Ascending aorta (tissue), 2 donors: Measurements from ENCODE around the gene KCTD19. TPM values are rescaled to one million over a fixed set of nuclear protein-coding genes. Genes with fewer than 3 reads are reported as not detected.
A peak's percentile ranks its signal among the peaks of the same experiment; 100 is the strongest.
"Not testable (repeated sequence)": the region's sequence is repeated elsewhere in the genome, so short reads cannot be mapped to it uniquely, and the experiment has no call there.

ENCODE experiments used
- DNase-seq, 2 donors: peaks; one replicate each; pipeline ENCODE4 v3.0.0-alpha.2; 2019; ENCODE audit warnings: low spot score in 2 of 2
- H3K27ac ChIP-seq, 2 donors: fragments of 200-600 bp; sonication (generic); one replicate each; pipeline ENCODE4 v1.5.1; 2016 to 2017; ENCODE audit warnings: mild to moderate bottlenecking in 1 of 2
- H3K27me3 ChIP-seq: fragments of 200-600 bp; sonication (generic); one replicate; pipeline ENCODE4 v1.5.1; 2017
- H3K36me3 ChIP-seq, 2 donors: fragments of 200-600 bp; sonication (generic); one replicate each; pipeline ENCODE4 v1.5.1; 2016
- H3K4me1 ChIP-seq, 2 donors: fragments of 200-600 bp; sonication (generic); one replicate each; pipeline ENCODE4 v1.5.1; 2016 to 2017; ENCODE audit warnings: mild to moderate bottlenecking in 1 of 2
- H3K4me3 ChIP-seq, 2 donors: fragments of 200-600 bp; sonication (generic); one replicate each; pipeline ENCODE4 v1.5.1; 2016 to 2017; ENCODE audit warnings: mild to moderate bottlenecking in 1 of 2
- H3K9me3 ChIP-seq, 2 donors: fragments of 200-600 bp; sonication (generic); one replicate each; pipeline ENCODE4 v1.5.1; 2016
- CTCF ChIP-seq, 3 experiments: fragments of 200-600 bp in 2 of 3; fragments of 450-650 bp in 1 of 3; sonication (generic) in 2 of 3; IDR thresholded peaks; one replicate each; pipeline ENCODE4 v1.5.1; 2016 to 2019; ENCODE audit warnings: antibody characterized with exemption in 3 of 3, mild to moderate bottlenecking in 1 of 3, moderate library complexity in 1 of 3
- intact Hi-C: fragments of 100-400 bp; cut with DNase I; formaldehyde crosslinking; loops from one replicate; pipeline ENCODE4 v1.15.1; 2023
- total RNA-seq: library from RNA; depleted of rRNA; stranded (reverse); fragments of >200 nt; gene quantifications from one replicate; pipeline ENCODE4 v1.1.0, GENCODE V29; 2016

Gene KCTD19
- total RNA-seq = not detected

- DNase-seq = no peak
- Histone ChIP-seq H3K4me1 (peaks cover 0 to 2% of the 10 kb centered on the region in 2 donors), H3K27me3 (no peaks in the 10 kb centered on the region), H3K27ac (no peak within 1 kb of the TSS), H3K4me3 (peak within 1 kb of the TSS; percentile 55 to 56), H3K36me3 (no peaks in the 10 kb centered on the region), H3K9me3 (no peaks in the 10 kb centered on the region)
- intact Hi-C loops = no loop called here
- TF ChIP-seq CTCF (IDR thresholded peaks at IDR 0.05) = peak; percentile 9 to 33 (median 24)
These were observed at the start of gene KCTD19, which contains the start of gene LRRC36 for GRCh38 chr16:67326472-67327309. KCTD19 (minus strand) TSS chr16:67326741; CDS start chr16:67326707, 34 bp downstream. LRRC36 (plus strand) TSS chr16:67326815; CDS start chr16:67326863, 48 bp downstream.

DNA sequence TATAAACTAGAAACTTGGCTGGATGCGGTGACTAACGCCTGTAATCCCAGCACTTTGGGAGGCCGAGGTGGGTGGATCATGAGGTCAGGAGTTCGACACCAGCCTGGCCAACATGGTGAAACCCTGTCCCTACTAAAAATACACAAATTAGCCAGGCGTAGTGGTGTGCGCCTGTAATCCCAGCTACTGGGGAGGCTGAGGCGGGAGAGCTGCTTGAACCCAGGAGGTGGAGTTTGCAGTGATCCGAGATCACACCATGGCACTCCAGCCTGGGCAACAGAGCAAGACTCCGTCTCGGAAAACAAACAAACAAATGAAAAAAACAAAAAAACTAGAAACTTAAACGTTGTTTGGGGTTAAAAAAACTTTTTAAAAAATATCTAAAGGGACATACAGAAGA is 49.5 kb upstream of the KCTD19 start:
- not testable (repeated sequence) for DNase-seq

GRCh38 chr16:67372664-67373063 is 46.1 kb upstream of the KCTD19 start:
- Histone ChIP-seq H3K27ac (no peak overlapping the region), H3K4me3 (no peak overlapping the region), H3K9me3 (no peaks in the 10 kb centered on the region), H3K27me3 (no peaks in the 10 kb centered on the region), H3K4me1 (no peaks in the 10 kb centered on the region), H3K36me3 (no peaks in the 10 kb centered on the region)
- no peak for DNase-seq
- TF ChIP-seq CTCF (IDR thresholded peaks at IDR 0.05) = peak in 2 of 3 experiments; percentile 13 to 52
- intact Hi-C loops = loop anchor here (10.0 kb wide), 1 partner anchor 92 kb away; no protein-coding TSS in a partner anchor

More for the DNA sequence above, 49.5 kb upstream of the KCTD19 start:
- intact Hi-C loops = loop anchor here (10.0 kb wide), 1 partner anchor 89 kb away; no protein-coding TSS in a partner anchor
- not testable (repeated sequence) for H3K36me3 ChIP-seq, H3K9me3 ChIP-seq, H3K4me1 ChIP-seq, H3K27me3 ChIP-seq, H3K27ac ChIP-seq, H3K4me3 ChIP-seq

- no peaks in the 10 kb centered on the region for H3K27me3 ChIP-seq
- TF ChIP-seq CTCF (IDR thresholded peaks at IDR 0.05) = no peak
These were observed 44.1 kb upstream of the KCTD19 start for GRCh38 chr16:67370661-67371060.

GRCh38 chr16:67364600-67365235 is 38.2 kb upstream of the KCTD19 start:
- Histone ChIP-seq H3K9me3 (no peaks in the 10 kb centered on the region), H3K36me3 (no peaks in the 10 kb centered on the region), H3K27me3 (no peaks in the 10 kb centered on the region), H3K4me1 (no peaks in the 10 kb centered on the region), H3K27ac (no peak overlapping the region), H3K4me3 (no peak overlapping the region)
- intact Hi-C loops = no loop called here
- no peak for TF ChIP-seq CTCF (IDR thresholded peaks at IDR 0.05)
- no peak for DNase-seq

More at GRCh38 chr16:67370661-67371060, 44.1 kb upstream of the KCTD19 start:
- Histone ChIP-seq H3K9me3 (no peaks in the 10 kb centered on the region), H3K4me1 (no peaks in the 10 kb centered on the region), H3K4me3 (no peak overlapping the region), H3K36me3 (no peaks in the 10 kb centered on the region), H3K27ac (no peak overlapping the region)
- DNase-seq = no peak
- intact Hi-C loops = loop anchor here (10.0 kb wide), 1 partner anchor 94 kb away; no protein-coding TSS in a partner anchor

- H3K4me3 ChIP-seq = no peak overlapping the region
- H3K9me3 ChIP-seq = no peaks in the 10 kb centered on the region
- no peak for DNase-seq
- TF ChIP-seq CTCF (IDR thresholded peaks at IDR 0.05) = no peak
- intact Hi-C loops = no loop called here
- H3K27ac ChIP-seq = no peak overlapping the region
- H3K4me1 ChIP-seq = no peaks in the 10 kb centered on the region
- H3K27me3 ChIP-seq = no peaks in the 10 kb centered on the region
- no peaks in the 10 kb centered on the region for H3K36me3 ChIP-seq
These were observed 34.5 kb upstream of the KCTD19 start for GRCh38 chr16:67361038-67361437.

GRCh38 chr16:67359540-67360269 is 33.2 kb upstream of the KCTD19 start:
- H3K4me1 ChIP-seq, H3K27me3 ChIP-seq, DNase-seq, H3K36me3 ChIP-seq, intact Hi-C loops, H3K27ac ChIP-seq, H3K9me3 ChIP-seq, H3K4me3 ChIP-seq: not testable (repeated sequence)
